ENCODE data around the gene SPAG6. TPM values are rescaled to one million over a fixed set of nuclear protein-coding genes. Genes with fewer than 3 reads are reported as not detected.

The SPAG6 gene
- total RNA-seq, result not detected in 2 replicates

DNA sequence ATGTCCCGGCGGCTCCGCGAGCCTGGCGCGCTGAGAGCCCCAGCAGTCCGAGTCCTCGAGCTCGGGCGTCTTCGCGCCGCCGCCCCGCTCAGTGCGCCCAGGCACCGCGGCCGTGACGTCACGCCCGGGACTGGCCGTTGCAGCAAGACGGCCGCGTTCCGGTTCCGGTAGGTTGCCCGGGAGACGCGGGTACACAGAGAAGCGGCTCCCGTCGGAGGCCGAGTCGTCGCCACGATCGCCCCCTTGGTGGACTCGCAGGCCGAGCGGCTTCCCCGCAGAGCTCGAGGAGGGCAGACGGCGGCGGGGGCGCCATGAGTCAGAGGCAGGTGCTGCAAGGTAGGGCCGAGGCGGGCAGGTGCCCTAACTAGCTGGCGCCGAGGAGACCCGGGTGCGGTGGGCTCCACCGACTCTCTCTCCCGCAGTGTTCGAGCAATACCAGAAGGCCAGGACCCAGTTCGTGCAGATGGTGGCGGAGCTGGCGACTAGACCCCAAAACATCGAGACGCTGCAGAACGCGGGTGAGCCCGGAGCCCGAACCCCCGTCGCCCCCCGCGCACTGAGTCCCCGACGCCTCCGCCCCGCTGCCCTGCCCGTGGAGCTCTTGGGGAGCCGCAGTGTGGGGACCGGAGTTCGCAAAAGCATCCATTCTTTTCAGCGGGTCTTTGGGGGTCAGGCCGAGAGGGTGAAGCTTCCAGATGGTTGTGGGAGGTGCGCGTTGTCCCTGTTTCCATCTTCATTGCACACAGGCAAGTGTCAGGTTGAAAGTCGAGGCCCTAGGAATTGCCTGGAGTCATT is at the start of gene SPAG6:
Gene SPAG6 (plus strand): TSS at position 196 of the 795 bp plus-strand sequence. CDS start 116 bp downstream, at position 312.

GRCh38 chr10:22316286-22317075 is 28.8 kb upstream of the SPAG6 start, which contains the start of gene COMMD3:
TSS of gene COMMD3 (plus strand) at chr10:22316388. CDS start at chr10:22316418, 30 bp downstream.

GRCh38 chr10:22320591-22321155 is 24.6 kb upstream of the SPAG6 start, which contains the start of gene BMI1:
TSS of gene BMI1 (plus strand) at chr10:22321099. CDS start at chr10:22326450, 5,351 bp downstream.

Other genes starting within 250 kb of the SPAG6 start
- gene EBLN1, start 127.5 kb upstream of the SPAG6 start, total RNA-seq, result not detected in 2 replicates
- 31.6 and 34.1 TPM in 2 replicates for gene COMMD3, start 29.1 kb upstream of the SPAG6 start, total RNA-seq
- gene BMI1, start 24.4 kb upstream of the SPAG6 start, total RNA-seq, result 36.8 and 69.5 TPM in 2 replicates